WTC11 (cell line): ENCODE measurements around the gene FBF1. TPM values are rescaled to one million over a fixed set of nuclear protein-coding genes. Genes with fewer than 3 reads are reported as not detected.

Source experiments
- ATAC-seq: fragments of 200-7000 bp; cut with Tn5 transposase; 2 replicates; pipeline ENCODE4 v1.10.0; 2021; ENCODE audit warnings: mild to moderate bottlenecking, moderate library complexity
- CTCF ChIA-PET: fragments of 300-600 bp; sonication (Branson Sonifier 250); formaldehyde crosslinking; loops from one replicate; lab custom pipeline; 2021; ENCODE audit warnings: antibody characterized with exemption; lab: Charles Lee
- POLR2A ChIA-PET: fragments of 350-600 bp; sonication (Branson Sonifier 250); formaldehyde crosslinking; loops from one replicate; lab custom pipeline; 2021; ENCODE audit warnings: antibody characterized with exemption; lab: Charles Lee
- DNase-seq: peaks from one replicate; pipeline ENCODE4 v3.0.0; 2021; ENCODE audit warnings: low spot score
- H3K27ac Mint-ChIP-seq: 2 replicates; pipeline ENCODE4 v1.8.0; 2021; ENCODE audit warnings: mixed read lengths
- H3K27me3 Mint-ChIP-seq: 2 replicates; pipeline ENCODE4 v1.8.0; 2021; ENCODE audit warnings: low read depth, mild to moderate bottlenecking, moderate library complexity, mixed read lengths
- H3K36me3 Mint-ChIP-seq: 2 replicates; pipeline ENCODE4 v1.8.0; 2021; ENCODE audit warnings: mixed read lengths
- H3K4me1 Mint-ChIP-seq: 2 replicates; pipeline ENCODE4 v1.8.0; 2022; ENCODE audit warnings: mixed read lengths
- H3K4me3 Mint-ChIP-seq: 2 replicates; pipeline ENCODE4 v1.8.0; 2021; ENCODE audit warnings: mild to moderate bottlenecking, moderate library complexity, mixed read lengths
- H3K9me3 Mint-ChIP-seq: 2 replicates; pipeline ENCODE4 v1.8.0; 2021; ENCODE audit warnings: mixed read lengths
- CREM ChIP-seq: sonication (generic); formaldehyde crosslinking; IDR thresholded peaks from 2 replicates; pipeline ENCODE4 v1.8.1; 2022; ENCODE audit warnings: mild to moderate bottlenecking, missing genetic modification reagents, moderate library complexity
- ETV6 ChIP-seq: sonication (generic); formaldehyde crosslinking; IDR thresholded peaks from 2 replicates; pipeline ENCODE4 v1.8.1; 2022; ENCODE audit warnings: mild to moderate bottlenecking, missing genetic modification reagents
- FOXK1 ChIP-seq: sonication (generic); formaldehyde crosslinking; IDR thresholded peaks from 2 replicates; pipeline ENCODE4 v1.8.0; 2022; ENCODE audit warnings: mild to moderate bottlenecking, moderate library complexity, missing genetic modification reagents
- FOXP1 ChIP-seq: sonication (generic); formaldehyde crosslinking; IDR thresholded peaks from 2 replicates; pipeline ENCODE4 v1.8.0; 2022; ENCODE audit warnings: missing genetic modification reagents, mild to moderate bottlenecking, moderate library complexity, borderline replicate concordance
- JUN ChIP-seq: sonication (generic); formaldehyde crosslinking; IDR thresholded peaks from 2 replicates; pipeline ENCODE4 v1.8.0; 2023; ENCODE audit warnings: mild to moderate bottlenecking, missing genetic modification reagents
- MYBL2 ChIP-seq: sonication (generic); formaldehyde crosslinking; IDR thresholded peaks from 2 replicates; pipeline ENCODE4 v1.8.1; 2023; ENCODE audit warnings: mild to moderate bottlenecking, moderate library complexity, missing genetic modification reagents
- NR1H2 ChIP-seq: sonication (generic); formaldehyde crosslinking; IDR thresholded peaks from 2 replicates; pipeline ENCODE4 v1.9.0; 2021; ENCODE audit warnings: mild to moderate bottlenecking, moderate library complexity, missing genetic modification reagents
- SMAD3 ChIP-seq: sonication (generic); formaldehyde crosslinking; IDR thresholded peaks from 2 replicates; pipeline ENCODE4 v1.8.0; 2022; ENCODE audit warnings: missing genetic modification reagents, mild to moderate bottlenecking, borderline replicate concordance
- ZBTB21 ChIP-seq: sonication (generic); formaldehyde crosslinking; IDR thresholded peaks from 2 replicates; pipeline ENCODE4 v1.8.1; 2023; ENCODE audit warnings: mild to moderate bottlenecking, missing genetic modification reagents, borderline replicate concordance
- ZNF232 ChIP-seq: sonication (generic); formaldehyde crosslinking; IDR thresholded peaks from 2 replicates; pipeline ENCODE4 v1.8.0; 2022; ENCODE audit warnings: mild to moderate bottlenecking, missing genetic modification reagents
- ZNF263 ChIP-seq: sonication (generic); formaldehyde crosslinking; IDR thresholded peaks from 2 replicates; pipeline ENCODE4 v1.8.1; 2022; ENCODE audit warnings: low read depth, mild to moderate bottlenecking, moderate library complexity, missing genetic modification reagents
- total RNA-seq: library from RNA; stranded (reverse); gene quantifications from 3 replicates; pipeline ENCODE4 v1.2.3, GENCODE V29; 2021
- TF ChIP-seq, protein P1 (sequence below): sonication (generic); formaldehyde crosslinking; IDR thresholded peaks from 2 replicates; pipeline ENCODE4 v1.8.1; 2022; ENCODE audit warnings: missing genetic modification reagents, borderline replicate concordance
- TF ChIP-seq, protein P2 (sequence below): sonication (generic); formaldehyde crosslinking; IDR thresholded peaks from 2 replicates; pipeline ENCODE4 v1.8.1; 2023; ENCODE audit warnings: mild to moderate bottlenecking, missing genetic modification reagents
- TF ChIP-seq, protein P3 (sequence below): sonication (generic); formaldehyde crosslinking; IDR thresholded peaks from 2 replicates; pipeline ENCODE4 v1.8.1; 2022; ENCODE audit warnings: mild to moderate bottlenecking, moderate library complexity, missing genetic modification reagents
- TF ChIP-seq, protein P4 (sequence below): sonication (generic); formaldehyde crosslinking; IDR thresholded peaks from 2 replicates; pipeline ENCODE4 v1.8.1; 2023; ENCODE audit warnings: mild to moderate bottlenecking, missing genetic modification reagents
- TF ChIP-seq, protein P5 (sequence below): sonication (generic); formaldehyde crosslinking; IDR thresholded peaks from 2 replicates; pipeline ENCODE4 v1.8.1; 2023; ENCODE audit warnings: mild to moderate bottlenecking, moderate library complexity, missing genetic modification reagents
- TF ChIP-seq, protein P6 (sequence below): sonication (generic); formaldehyde crosslinking; IDR thresholded peaks from 2 replicates; pipeline ENCODE4 v1.8.0; 2022; ENCODE audit warnings: mild to moderate bottlenecking, missing genetic modification reagents
- TF ChIP-seq, protein P7 (sequence below): fragments of 250-450 bp; sonication (Bioruptor Pico); IDR thresholded peaks from 2 replicates; pipeline ENCODE4 v2.1.2; 2022; ENCODE audit warnings: mild to moderate bottlenecking, moderate library complexity
- TF ChIP-seq, protein P8 (sequence below): sonication (generic); formaldehyde crosslinking; IDR thresholded peaks from 2 replicates; pipeline ENCODE4 v1.8.1; 2023; ENCODE audit warnings: mild to moderate bottlenecking, missing genetic modification reagents, borderline replicate concordance
- TF ChIP-seq, protein P9 (sequence below): sonication (generic); formaldehyde crosslinking; IDR thresholded peaks from 2 replicates; pipeline ENCODE4 v1.8.0; 2022; ENCODE audit warnings: mild to moderate bottlenecking, missing genetic modification reagents

FBF1 gene
- total RNA-seq, 1 experiment from 2014 or later: 19.8 TPM

DNA sequence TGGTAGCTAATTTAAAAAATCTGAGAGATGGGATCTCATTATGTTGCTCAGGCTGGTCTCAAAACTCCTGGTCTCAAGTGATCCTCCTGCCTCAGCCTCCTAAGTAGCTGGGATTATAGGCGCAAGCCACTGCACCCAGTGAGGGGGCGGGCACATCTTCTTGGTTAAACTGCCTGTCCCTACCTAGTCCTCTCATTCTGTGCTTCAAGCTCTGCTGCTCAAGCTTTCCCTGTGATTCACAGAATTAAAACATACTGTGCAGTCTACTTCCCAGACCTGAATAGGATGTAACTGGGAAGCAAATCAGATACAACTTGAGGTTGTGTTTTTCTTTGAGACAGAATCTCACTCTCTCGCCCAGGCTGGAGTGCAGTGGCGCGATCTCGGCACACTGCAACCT lies 38.4 kb downstream of the FBF1 start (continued):
- TF ChIP-seq, protein P1, sequence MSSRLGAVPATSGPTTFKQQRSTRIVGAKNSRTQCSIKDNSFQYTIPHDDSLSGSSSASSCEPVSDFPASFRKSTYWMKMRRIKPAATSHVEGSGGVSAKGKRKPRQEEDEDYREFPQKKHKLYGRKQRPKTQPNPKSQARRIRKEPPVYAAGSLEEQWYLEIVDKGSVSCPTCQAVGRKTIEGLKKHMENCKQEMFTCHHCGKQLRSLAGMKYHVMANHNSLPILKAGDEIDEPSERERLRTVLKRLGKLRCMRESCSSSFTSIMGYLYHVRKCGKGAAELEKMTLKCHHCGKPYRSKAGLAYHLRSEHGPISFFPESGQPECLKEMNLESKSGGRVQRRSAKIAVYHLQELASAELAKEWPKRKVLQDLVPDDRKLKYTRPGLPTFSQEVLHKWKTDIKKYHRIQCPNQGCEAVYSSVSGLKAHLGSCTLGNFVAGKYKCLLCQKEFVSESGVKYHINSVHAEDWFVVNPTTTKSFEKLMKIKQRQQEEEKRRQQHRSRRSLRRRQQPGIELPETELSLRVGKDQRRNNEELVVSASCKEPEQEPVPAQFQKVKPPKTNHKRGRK: no peak
- no peak for TF ChIP-seq FOXK1 (CRISPR knock-in tag)
- TF ChIP-seq, protein P2, sequence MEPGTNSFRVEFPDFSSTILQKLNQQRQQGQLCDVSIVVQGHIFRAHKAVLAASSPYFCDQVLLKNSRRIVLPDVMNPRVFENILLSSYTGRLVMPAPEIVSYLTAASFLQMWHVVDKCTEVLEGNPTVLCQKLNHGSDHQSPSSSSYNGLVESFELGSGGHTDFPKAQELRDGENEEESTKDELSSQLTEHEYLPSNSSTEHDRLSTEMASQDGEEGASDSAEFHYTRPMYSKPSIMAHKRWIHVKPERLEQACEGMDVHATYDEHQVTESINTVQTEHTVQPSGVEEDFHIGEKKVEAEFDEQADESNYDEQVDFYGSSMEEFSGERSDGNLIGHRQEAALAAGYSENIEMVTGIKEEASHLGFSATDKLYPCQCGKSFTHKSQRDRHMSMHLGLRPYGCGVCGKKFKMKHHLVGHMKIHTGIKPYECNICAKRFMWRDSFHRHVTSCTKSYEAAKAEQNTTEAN (CRISPR knock-in tag): no peak
- TF ChIP-seq, all 79 proteins: peak for 0

DNA sequence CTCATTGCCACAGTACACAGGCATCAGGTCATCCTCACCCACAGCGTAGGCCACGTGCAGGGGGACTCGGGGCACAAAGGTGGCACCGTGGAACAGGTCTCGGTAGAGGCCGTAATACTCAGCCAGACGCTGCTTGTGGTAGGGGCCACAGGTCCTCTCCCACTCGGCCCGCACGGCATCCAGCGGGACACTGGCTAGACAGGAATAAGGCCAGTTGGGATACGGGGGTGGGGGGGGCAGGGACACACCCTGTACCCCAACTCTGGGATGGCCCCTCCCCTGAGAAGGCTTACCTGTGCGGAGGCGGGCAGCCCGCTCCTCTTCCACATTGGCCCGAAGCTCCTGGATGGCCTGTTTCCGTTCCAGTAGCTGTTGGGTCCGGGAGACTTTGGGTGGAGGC lies 39.1 kb downstream of the FBF1 start:
- ChIA-PET CTCF (no interaction called here), POLR2A (no interaction called here)
- Mint-ChIP-seq H3K9me3 (no peaks in the 10 kb centered on the region), H3K27me3 (no peaks in the 10 kb centered on the region), H3K36me3 (peaks cover 16% of the 10 kb centered on the region), H3K27ac (no peak overlapping the region), H3K4me1 (peaks cover 10% of the 10 kb centered on the region), H3K4me3 (no peak overlapping the region)
- TF ChIP-seq, protein P3, sequence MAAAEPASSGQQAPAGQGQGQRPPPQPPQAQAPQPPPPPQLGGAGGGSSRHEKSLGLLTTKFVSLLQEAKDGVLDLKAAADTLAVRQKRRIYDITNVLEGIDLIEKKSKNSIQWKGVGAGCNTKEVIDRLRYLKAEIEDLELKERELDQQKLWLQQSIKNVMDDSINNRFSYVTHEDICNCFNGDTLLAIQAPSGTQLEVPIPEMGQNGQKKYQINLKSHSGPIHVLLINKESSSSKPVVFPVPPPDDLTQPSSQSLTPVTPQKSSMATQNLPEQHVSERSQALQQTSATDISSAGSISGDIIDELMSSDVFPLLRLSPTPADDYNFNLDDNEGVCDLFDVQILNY (CRISPR knock-in tag): no peak
- TF ChIP-seq, protein P4, sequence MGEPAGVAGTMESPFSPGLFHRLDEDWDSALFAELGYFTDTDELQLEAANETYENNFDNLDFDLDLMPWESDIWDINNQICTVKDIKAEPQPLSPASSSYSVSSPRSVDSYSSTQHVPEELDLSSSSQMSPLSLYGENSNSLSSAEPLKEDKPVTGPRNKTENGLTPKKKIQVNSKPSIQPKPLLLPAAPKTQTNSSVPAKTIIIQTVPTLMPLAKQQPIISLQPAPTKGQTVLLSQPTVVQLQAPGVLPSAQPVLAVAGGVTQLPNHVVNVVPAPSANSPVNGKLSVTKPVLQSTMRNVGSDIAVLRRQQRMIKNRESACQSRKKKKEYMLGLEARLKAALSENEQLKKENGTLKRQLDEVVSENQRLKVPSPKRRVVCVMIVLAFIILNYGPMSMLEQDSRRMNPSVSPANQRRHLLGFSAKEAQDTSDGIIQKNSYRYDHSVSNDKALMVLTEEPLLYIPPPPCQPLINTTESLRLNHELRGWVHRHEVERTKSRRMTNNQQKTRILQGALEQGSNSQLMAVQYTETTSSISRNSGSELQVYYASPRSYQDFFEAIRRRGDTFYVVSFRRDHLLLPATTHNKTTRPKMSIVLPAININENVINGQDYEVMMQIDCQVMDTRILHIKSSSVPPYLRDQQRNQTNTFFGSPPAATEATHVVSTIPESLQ (CRISPR knock-in tag): no peak
- TF ChIP-seq ETV6 (CRISPR knock-in tag) (no peak), MYBL2 (no peak), ZNF232 (CRISPR knock-in tag) (no peak), CREM (CRISPR knock-in tag) (no peak), ZNF263 (CRISPR knock-in tag) (no peak), FOXP1 (CRISPR knock-in tag) (no peak), SMAD3 (CRISPR knock-in tag) (no peak), ZBTB21 (no peak), JUN (CRISPR knock-in tag) (no peak), NR1H2 (CRISPR knock-in tag) (no peak)
- TF ChIP-seq, protein P5, sequence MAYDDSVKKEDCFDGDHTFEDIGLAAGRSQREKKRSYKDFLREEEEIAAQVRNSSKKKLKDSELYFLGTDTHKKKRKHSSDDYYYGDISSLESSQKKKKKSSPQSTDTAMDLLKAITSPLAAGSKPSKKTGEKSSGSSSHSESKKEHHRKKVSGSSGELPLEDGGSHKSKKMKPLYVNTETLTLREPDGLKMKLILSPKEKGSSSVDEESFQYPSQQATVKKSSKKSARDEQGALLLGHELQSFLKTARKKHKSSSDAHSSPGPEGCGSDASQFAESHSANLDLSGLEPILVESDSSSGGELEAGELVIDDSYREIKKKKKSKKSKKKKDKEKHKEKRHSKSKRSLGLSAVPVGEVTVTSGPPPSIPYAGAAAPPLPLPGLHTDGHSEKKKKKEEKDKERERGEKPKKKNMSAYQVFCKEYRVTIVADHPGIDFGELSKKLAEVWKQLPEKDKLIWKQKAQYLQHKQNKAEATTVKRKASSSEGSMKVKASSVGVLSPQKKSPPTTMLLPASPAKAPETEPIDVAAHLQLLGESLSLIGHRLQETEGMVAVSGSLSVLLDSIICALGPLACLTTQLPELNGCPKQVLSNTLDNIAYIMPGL (CRISPR knock-in tag): no peak
- TF ChIP-seq, protein P6, sequence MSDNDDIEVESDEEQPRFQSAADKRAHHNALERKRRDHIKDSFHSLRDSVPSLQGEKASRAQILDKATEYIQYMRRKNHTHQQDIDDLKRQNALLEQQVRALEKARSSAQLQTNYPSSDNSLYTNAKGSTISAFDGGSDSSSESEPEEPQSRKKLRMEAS (CRISPR knock-in tag): no peak
- TF ChIP-seq, protein P7, sequence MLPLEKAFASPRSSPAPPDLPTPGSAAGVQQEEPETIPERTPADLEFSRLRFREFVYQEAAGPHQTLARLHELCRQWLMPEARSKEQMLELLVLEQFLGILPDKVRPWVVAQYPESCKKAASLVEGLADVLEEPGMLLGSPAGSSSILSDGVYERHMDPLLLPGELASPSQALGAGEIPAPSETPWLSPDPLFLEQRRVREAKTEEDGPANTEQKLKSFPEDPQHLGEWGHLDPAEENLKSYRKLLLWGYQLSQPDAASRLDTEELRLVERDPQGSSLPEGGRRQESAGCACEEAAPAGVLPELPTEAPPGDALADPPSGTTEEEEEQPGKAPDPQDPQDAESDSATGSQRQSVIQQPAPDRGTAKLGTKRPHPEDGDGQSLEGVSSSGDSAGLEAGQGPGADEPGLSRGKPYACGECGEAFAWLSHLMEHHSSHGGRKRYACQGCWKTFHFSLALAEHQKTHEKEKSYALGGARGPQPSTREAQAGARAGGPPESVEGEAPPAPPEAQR (CRISPR knock-in tag): no peak
- TF ChIP-seq, protein P8, sequence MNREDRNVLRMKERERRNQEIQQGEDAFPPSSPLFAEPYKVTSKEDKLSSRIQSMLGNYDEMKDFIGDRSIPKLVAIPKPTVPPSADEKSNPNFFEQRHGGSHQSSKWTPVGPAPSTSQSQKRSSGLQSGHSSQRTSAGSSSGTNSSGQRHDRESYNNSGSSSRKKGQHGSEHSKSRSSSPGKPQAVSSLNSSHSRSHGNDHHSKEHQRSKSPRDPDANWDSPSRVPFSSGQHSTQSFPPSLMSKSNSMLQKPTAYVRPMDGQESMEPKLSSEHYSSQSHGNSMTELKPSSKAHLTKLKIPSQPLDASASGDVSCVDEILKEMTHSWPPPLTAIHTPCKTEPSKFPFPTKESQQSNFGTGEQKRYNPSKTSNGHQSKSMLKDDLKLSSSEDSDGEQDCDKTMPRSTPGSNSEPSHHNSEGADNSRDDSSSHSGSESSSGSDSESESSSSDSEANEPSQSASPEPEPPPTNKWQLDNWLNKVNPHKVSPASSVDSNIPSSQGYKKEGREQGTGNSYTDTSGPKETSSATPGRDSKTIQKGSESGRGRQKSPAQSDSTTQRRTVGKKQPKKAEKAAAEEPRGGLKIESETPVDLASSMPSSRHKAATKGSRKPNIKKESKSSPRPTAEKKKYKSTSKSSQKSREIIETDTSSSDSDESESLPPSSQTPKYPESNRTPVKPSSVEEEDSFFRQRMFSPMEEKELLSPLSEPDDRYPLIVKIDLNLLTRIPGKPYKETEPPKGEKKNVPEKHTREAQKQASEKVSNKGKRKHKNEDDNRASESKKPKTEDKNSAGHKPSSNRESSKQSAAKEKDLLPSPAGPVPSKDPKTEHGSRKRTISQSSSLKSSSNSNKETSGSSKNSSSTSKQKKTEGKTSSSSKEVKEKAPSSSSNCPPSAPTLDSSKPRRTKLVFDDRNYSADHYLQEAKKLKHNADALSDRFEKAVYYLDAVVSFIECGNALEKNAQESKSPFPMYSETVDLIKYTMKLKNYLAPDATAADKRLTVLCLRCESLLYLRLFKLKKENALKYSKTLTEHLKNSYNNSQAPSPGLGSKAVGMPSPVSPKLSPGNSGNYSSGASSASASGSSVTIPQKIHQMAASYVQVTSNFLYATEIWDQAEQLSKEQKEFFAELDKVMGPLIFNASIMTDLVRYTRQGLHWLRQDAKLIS: no peak
- TF ChIP-seq, protein P9, sequence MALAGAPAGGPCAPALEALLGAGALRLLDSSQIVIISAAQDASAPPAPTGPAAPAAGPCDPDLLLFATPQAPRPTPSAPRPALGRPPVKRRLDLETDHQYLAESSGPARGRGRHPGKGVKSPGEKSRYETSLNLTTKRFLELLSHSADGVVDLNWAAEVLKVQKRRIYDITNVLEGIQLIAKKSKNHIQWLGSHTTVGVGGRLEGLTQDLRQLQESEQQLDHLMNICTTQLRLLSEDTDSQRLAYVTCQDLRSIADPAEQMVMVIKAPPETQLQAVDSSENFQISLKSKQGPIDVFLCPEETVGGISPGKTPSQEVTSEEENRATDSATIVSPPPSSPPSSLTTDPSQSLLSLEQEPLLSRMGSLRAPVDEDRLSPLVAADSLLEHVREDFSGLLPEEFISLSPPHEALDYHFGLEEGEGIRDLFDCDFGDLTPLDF: no peak
- DNase-seq (no peak), ATAC-seq (no peak)
